UCSD-AML1 (cell line): Measurements from ENCODE around the gene RANBP1.
A peak's percentile ranks its signal among the peaks of the same experiment; 100 is the strongest.

Source experiments
- DNase-seq: peaks from one replicate; lab custom pipeline; 2025; ENCODE audit not compliant: unreplicated experiment; lab: John Stamatoyannopoulos, UW

RANBP1 gene

GRCh38 chr22:20123366-20124082 is 7.6 kb downstream of the RANBP1 start:
- no peak for DNase-seq

DNA sequence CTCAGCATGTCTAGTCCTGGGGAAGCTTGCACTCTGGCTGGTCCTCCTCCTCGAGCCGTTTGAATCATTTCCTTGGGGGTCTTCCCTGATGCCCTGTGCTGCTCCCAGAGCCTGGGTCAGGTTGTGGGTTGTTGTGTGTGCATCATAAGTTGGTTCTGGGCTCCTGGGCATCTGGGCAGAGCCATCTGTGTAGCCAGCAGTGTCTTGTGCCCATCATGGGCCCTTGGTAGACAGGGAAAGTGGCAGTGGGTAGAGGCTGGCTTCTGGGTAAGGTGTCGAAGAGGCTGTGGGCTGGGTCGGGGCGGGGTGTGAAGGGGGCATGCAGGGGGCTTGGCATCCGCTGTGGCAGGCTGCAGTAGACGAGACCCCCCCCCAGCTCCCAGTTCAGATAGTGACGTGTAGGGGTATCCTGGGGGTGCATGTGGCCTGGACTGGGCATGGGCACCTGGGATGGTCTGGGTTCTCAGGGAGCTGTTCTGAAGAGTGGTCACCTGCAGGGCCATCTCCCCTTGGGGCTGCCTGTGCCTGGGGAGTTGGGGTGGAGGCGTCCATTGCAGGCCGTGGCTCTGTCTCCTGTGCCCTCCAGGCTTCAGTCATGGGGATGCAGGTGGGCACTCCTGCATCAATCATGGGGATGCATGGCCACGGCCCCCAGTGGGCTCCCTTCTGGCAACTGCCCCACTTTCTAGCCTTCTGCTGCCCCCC is 8.3 kb downstream of the RANBP1 start:
- no peak for DNase-seq

DNA sequence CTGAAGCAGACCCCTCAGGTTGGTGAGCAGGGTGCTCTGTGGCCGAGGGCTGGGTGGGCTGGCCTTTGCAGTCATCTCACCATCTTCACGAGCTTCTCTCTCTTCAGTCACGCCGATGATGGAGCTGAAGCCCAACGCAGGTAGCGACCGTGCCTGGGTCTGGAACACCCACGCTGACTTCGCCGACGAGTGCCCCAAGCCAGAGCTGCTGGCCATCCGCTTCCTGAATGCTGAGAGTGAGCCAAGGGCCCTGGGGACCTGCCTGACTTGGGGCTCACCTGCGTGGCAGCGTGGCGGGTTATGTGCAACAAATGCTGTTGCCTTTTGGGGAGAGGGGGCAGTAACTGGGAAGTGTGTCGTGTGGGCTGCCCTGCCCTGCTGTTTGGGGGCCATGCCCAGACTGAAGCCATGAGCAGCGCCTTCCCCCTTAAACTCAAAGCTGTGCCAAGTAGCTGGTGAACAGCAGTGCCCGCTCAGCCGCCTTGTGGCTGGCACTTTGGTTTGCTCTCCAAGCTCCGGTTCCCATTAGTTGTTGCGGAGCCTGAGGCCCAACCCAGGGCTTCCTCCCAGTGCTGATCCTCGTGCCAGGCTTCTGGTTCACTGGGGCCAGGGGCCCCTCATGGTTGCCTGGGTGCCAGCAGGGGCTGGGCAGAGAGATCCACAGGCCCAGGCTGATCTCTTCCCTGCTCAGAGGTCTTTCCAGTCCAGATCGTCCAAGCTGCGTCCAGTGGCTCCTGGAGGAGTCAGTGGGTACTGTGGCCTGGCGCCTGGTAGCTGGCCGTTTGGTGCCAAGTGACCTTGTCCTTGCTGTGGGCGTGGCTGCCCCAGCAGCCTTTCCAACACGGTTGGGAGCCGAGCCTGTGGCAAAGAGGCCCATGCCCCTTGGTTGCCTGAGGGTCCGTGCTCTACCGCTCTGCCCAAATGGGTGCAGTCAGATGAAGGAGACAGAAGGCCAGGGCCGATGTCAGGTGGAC is 9.6 kb downstream of the RANBP1 start:
- no peak for DNase-seq

DNA sequence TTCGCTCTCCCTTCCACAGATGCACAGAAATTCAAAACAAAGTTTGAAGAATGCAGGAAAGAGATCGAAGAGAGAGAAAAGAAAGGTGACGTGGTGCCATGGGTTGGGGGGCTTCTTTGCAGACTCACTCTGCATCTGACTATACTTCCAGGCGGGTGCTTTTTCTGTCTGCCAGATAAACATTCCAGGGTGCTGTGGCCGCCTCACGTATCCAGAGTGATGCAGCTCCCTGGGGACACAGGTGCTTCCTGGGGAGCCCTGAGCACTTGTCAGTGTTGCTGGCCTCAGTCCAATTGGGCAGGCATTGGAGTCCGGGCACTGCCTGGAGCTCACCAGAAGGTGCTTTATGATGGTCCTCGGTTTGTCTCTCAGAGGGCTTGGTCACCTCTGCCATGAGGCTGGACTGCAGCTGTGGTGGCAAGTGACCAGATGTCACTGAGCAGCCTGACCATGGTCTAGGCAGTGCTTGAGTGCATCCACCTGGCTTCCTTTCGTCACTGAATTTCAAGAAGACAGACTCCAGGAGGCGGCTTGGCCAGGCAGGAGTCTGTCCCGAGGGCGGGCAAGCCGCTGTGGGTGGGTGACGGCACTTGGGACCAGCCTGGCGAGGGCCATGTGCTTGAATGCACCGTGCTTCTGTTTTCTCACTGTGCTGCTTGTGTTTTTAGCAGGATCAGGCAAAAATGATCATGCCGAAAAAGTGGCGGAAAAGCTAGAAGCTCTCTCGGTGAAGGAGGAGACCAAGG is 10.6 kb downstream of the RANBP1 start:
- DNase-seq, result no peak

DNA sequence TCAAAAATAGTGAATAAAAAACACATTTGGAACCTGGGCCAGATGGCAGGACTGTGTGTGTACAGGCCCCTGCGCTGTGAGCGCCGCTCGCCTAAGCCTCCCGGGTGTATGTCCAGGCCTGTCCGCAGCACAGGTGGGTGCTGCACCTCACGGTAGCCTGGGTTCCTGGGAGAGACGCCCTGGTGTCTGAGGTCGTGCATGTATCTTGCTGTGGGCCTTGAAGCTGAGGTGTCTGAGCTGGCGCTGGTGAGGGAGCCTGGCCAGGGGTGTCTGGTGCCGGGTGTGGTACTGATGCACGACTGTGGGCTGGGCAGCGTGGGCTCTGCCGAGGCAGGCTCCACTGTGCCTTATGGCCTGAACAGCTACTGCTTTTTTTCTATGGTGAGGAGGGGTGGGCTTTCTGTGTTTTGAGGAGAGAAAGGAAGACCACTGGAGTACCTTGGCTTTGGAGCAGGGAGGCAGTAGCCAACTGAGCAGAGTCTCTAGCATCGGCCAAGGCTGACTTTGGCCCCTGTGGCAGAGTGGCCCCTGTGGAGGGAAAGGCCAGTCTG is 11.5 kb downstream of the RANBP1 start:
- no peak for DNase-seq

- DNase-seq, result no peak
Observed at GRCh38 chr22:20127869-20128618, 12.1 kb downstream of the RANBP1 start.

DNA sequence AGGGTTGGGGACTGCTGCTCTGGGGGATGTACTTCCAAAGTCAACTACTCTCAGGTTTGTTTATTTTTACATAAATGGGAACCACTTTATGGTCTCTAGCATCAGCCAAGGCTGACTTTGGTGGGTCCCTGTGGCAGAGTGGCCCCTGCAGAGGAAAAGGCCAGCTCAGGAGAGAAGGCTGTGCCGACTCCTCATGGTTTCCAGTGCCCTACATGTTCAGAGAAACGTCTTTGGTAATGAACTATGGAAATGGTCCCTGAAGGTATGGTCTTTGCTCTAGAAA is 12.7 kb downstream of the RANBP1 start:
- DNase-seq, result no peak

GRCh38 chr22:20128902-20129746 is 13.2 kb downstream of the RANBP1 start:
- peak; percentile 50 for DNase-seq

GRCh38 chr22:20129747-20130014 is 13.8 kb downstream of the RANBP1 start:
- no peak for DNase-seq

GRCh38 chr22:20130319-20130718 is 14.4 kb downstream of the RANBP1 start:
- DNase-seq, result no peak

DNA sequence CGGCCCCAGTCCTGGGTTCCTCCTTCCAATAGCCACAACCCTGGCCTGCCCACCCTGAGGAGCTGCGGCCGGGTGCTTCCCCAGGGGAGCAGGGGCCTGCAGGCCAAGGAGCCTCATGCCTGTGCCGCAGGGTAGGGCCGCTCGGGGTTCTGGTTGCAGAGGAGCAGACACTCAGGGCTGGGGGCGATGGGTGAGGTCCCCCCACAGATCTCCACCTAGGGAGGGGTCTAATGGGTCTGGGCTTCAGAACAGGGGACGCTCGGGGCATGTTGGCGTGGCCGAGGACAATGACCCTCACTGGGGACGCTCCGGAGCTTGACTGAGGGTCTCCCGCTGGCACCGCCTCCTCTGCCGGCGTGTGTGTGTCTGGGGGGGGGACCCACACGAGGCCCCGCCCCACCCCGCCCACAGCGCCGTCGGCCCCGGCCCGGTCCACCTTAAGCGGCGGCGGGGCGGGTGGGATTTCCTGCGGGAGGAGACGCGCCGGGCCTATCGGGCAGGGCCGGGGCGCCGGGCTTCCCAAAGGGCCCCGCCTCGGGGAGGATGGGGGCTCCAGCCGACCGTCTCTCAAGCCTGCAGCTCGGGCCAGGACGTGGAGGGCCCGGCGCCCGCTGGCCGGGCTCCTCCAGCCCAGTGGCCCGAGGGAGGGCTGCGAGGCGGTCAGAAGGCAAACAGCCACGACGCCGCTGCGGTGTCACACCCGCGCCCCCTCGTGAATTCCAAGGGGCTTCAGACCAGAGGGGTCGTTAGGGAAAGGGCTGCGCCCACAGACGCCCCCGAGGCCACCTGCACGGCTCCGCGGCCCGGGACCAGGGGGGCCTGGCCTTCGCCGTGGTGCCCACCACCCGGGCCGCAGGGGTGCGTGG is 15.1 kb downstream of the RANBP1 start:
- DNase-seq, result peak; percentile 85

- DNase-seq, result peak; percentile 47
Observed at GRCh38 chr22:20131597-20131858, 15.6 kb downstream of the RANBP1 start, which contains the start of gene ZDHHC8. TSS of gene ZDHHC8 (plus strand) at chr22:20131804. CDS start at chr22:20131948, 144 bp downstream.

DNA sequence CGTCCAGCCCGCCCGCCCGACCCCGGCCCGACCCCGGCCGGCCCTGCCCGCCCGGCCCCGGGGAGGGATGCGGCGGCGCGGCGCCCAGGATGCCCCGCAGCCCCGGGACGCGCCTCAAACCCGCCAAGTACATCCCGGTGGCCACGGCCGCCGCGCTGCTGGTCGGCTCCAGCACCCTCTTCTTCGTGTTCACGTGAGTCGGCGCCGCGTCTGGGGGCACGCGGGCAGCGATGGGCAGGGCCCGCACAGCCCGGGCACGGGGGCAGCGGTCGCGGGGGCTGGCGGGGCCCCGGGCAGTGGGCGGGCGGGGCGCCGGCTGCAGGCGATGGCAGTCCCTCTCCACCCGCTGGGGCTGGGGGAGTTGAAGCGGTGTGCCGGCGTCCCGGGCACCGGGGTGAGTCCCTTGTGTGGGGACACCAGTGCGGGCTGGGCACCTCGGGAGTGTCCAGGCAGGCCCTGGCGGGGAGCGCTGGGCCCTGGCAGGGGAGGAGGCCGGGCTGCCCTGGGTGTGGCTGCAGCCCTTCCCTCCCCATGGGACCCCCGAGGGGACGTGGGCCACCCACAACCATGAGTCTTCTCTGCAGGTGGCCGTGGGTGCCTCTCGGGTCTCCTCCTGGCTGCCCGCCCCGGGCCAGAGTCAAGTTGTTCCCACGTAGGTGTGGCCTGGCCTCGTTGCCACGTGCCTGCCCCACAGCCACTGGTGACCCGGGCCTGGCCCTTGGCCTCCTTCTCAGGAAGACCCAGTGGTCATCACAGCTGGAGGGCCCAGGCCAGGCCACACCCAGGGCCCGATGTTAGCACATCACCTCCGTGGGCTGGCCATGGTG is 16.2 kb downstream of the RANBP1 start:
- no peak for DNase-seq

DNA sequence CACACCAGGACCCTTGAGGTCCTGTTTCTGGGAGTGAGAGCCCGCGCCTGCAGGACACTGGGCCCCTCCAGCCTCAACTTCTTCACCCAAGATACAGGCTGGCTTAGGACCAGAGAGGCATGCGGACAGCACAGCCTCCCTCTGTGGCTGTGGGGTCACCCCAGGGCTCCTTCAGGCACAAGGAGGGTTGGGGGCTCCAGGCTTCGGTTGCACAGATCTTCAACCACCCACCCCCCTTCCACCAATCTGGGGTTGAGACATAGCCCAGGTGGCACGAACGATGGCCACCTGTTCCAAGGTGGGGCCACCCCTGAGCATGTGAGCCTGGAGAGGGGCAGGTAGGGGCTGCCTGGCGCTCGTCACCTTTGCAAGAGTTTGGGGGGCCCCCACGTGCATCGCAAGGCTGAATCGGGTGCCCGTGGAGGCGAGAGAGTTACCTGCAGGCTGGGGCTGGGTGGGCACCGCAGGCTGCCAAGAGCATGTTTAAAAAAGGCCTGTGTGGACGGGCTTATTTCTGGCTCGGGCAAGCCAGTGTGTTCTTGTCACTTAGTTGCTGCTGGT is 16.9 kb downstream of the RANBP1 start:
- DNase-seq, result no peak

DNA sequence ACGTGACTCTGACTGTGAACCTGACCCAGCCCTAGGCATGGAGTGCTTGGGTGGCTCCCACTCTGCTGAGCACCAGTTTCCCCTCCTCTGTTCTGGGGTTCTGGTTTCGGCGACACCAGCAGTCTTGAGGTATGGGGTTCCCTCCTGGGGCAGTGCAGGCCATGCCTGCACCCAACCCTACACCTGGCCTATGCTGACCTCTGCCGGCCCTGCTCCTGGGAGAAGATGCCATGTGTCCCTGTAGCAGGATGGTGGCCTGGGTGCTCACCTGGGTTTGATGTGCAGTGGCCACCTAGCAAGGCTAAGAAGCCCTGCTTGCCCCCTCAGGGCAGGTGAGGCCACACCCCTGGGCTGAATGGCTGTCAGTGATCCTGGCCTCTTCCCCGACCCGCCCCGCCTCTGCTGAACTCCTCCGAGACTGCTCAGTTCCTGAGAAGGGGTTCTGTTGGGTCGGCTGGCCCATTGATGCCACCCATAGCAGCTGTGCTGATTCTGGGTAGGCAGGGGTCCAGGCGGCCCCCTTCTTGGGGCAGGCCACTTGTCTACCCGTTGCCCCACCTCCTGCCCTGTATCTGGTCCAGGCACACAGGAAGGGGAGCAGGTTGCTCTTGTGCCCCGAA is 18.1 kb downstream of the RANBP1 start:
- no peak for DNase-seq

DNA sequence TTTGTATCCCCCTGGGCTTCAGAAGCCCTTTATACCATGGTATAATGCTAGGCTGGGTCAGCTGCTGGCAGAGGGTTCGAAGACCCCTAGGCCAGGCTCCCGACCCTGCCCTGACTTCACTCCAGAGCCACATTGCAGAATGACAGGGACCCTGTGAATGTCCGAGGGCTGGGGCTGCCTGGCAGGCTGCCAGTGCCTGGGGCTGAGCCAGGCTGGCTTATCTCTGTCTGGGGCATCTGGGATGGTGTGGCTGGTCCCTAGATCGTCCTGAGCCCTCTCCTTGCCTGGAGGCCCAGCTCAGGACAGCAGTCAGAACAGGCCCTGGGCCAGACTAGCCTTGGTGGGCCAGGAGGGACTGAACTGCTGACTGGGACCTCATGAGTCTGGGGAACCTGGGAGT is 19.4 kb downstream of the RANBP1 start:
- no peak for DNase-seq
